ENCODE results near the gene POF1B. TPM values are rescaled to one million over a fixed set of nuclear protein-coding genes. Genes with fewer than 3 reads are reported as not detected.

POF1B gene
- polyA plus RNA-seq, 1 of the 3 experiments (the other 2 are of a cell fraction): not detected

DNA sequence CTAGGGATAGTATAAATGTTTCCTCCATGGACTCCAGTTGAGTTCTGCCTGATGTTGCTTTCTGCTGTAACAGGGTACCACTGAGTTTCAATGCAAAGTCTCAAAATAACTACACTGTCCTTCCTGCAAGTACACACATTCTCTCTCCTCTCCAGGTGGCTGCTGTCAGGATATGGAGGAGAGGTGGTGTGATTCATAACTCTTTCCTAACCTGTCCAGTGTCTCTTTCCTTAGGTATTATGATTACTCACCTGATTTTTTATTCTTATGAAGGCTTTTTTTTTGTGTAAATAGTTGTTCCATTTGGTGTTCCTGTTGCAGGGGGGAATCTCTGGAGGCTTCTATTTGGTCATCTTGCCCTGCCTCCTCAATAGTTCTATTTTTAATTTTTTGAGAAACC is 39.8 kb upstream of the POF1B start (continued):
- no peak for TF ChIP-seq EP300 (IDR thresholded peaks at IDR 0.05; ENCODE audit: borderline replicate concordance in 1 of 2, low read depth in 1 of 2, low read length in 1 of 2)

- Histone ChIP-seq H3K27me3 (ENCODE audit: insufficient read depth) (no peaks in the 10 kb centered on the region), H3K79me2 (ENCODE audit: insufficient read depth) (no peaks in the 10 kb centered on the region), H3K4me2 (no peak overlapping the region), H3K9ac (no peak overlapping the region), H3K4me1 (ENCODE audit: control insufficient read depth in 1 of 2, insufficient read depth in 2 of 2, low read depth in 1 of 2, low read length in 1 of 2) (no peaks in the 10 kb centered on the region), H3K9me2 (no peaks in the 10 kb centered on the region), H3K9me3 (no peaks in the 10 kb centered on the region), H3K4me3 (ENCODE audit: low read depth in 2 of 2, low read length in 1 of 2) (no peak overlapping the region), H2AFZ (ENCODE audit: low read depth) (no peak overlapping the region), H3K27ac (ENCODE audit: low read depth in 2 of 2, low read length in 1 of 2) (no peak overlapping the region), H3K36me3 (replicated peaks in 1 of 2; ENCODE audit: control insufficient read depth in 1 of 2, insufficient read depth in 2 of 2, low read length in 1 of 2) (no peaks in the 10 kb centered on the region), H4K20me1 (ENCODE audit: insufficient read depth) (no peaks in the 10 kb centered on the region), H3F3A (replicated peaks; ENCODE audit: insufficient read depth) (no peaks in the 10 kb centered on the region)
- 28% methylated on average over 2 of the region's 2 CpGs for WGBS (ENCODE audit: low lambda C conversion rate)
- no peak for DNase-seq
- ChIA-PET POLR2A (no interaction called here), CTCF (interaction anchor here (0.7 kb wide), 1 partner anchor 989 kb away, joined by 3 read pairs; no protein-coding TSS in a partner anchor)
- TF ChIP-seq, protein P1, sequence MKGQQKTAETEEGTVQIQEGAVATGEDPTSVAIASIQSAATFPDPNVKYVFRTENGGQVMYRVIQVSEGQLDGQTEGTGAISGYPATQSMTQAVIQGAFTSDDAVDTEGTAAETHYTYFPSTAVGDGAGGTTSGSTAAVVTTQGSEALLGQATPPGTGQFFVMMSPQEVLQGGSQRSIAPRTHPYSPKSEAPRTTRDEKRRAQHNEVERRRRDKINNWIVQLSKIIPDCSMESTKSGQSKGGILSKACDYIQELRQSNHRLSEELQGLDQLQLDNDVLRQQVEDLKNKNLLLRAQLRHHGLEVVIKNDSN (IDR thresholded peaks at IDR 0.05; ENCODE audit: borderline replicate concordance, low read depth): no peak
- TF ChIP-seq, protein P2, sequence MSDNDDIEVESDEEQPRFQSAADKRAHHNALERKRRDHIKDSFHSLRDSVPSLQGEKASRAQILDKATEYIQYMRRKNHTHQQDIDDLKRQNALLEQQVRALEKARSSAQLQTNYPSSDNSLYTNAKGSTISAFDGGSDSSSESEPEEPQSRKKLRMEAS (IDR thresholded peaks at IDR 0.05; ENCODE audit: low read depth): no peak
- TF ChIP-seq RFX5 (IDR thresholded peaks at IDR 0.05; ENCODE audit: low read length) (no peak), JUND (IDR thresholded peaks at IDR 0.05) (no peak), PBX3 (IDR thresholded peaks at IDR 0.05) (no peak), ZBTB33 (IDR thresholded peaks at IDR 0.05; ENCODE audit: borderline replicate concordance, low read depth) (no peak), FOSL2 (IDR thresholded peaks at IDR 0.05; ENCODE audit: borderline replicate concordance, low read depth) (no peak), YY1 (IDR thresholded peaks at IDR 0.05; ENCODE audit: low read depth) (no peak), GATA2 (CRISPR knock-in tag; IDR thresholded peaks at IDR 0.05) (no peak), GABPA (IDR thresholded peaks at IDR 0.05; ENCODE audit: low read depth) (no peak), TEAD4 (IDR thresholded peaks at IDR 0.05; ENCODE audit: borderline replicate concordance, insufficient read depth) (no peak), MXI1 (IDR thresholded peaks at IDR 0.05; ENCODE audit: low read depth, low read length) (no peak), RCOR1 (IDR thresholded peaks at IDR 0.05; ENCODE audit: low read length) (no peak)
- TF ChIP-seq, protein P3, sequence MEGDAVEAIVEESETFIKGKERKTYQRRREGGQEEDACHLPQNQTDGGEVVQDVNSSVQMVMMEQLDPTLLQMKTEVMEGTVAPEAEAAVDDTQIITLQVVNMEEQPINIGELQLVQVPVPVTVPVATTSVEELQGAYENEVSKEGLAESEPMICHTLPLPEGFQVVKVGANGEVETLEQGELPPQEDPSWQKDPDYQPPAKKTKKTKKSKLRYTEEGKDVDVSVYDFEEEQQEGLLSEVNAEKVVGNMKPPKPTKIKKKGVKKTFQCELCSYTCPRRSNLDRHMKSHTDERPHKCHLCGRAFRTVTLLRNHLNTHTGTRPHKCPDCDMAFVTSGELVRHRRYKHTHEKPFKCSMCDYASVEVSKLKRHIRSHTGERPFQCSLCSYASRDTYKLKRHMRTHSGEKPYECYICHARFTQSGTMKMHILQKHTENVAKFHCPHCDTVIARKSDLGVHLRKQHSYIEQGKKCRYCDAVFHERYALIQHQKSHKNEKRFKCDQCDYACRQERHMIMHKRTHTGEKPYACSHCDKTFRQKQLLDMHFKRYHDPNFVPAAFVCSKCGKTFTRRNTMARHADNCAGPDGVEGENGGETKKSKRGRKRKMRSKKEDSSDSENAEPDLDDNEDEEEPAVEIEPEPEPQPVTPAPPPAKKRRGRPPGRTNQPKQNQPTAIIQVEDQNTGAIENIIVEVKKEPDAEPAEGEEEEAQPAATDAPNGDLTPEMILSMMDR (IDR thresholded peaks at IDR 0.05): no peak
- TF ChIP-seq, protein P4, sequence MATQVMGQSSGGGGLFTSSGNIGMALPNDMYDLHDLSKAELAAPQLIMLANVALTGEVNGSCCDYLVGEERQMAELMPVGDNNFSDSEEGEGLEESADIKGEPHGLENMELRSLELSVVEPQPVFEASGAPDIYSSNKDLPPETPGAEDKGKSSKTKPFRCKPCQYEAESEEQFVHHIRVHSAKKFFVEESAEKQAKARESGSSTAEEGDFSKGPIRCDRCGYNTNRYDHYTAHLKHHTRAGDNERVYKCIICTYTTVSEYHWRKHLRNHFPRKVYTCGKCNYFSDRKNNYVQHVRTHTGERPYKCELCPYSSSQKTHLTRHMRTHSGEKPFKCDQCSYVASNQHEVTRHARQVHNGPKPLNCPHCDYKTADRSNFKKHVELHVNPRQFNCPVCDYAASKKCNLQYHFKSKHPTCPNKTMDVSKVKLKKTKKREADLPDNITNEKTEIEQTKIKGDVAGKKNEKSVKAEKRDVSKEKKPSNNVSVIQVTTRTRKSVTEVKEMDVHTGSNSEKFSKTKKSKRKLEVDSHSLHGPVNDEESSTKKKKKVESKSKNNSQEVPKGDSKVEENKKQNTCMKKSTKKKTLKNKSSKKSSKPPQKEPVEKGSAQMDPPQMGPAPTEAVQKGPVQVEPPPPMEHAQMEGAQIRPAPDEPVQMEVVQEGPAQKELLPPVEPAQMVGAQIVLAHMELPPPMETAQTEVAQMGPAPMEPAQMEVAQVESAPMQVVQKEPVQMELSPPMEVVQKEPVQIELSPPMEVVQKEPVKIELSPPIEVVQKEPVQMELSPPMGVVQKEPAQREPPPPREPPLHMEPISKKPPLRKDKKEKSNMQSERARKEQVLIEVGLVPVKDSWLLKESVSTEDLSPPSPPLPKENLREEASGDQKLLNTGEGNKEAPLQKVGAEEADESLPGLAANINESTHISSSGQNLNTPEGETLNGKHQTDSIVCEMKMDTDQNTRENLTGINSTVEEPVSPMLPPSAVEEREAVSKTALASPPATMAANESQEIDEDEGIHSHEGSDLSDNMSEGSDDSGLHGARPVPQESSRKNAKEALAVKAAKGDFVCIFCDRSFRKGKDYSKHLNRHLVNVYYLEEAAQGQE (IDR thresholded peaks at IDR 0.05; ENCODE audit: low read depth, low read length): no peak
- TF ChIP-seq, protein P5, sequence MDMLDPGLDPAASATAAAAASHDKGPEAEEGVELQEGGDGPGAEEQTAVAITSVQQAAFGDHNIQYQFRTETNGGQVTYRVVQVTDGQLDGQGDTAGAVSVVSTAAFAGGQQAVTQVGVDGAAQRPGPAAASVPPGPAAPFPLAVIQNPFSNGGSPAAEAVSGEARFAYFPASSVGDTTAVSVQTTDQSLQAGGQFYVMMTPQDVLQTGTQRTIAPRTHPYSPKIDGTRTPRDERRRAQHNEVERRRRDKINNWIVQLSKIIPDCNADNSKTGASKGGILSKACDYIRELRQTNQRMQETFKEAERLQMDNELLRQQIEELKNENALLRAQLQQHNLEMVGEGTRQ (IDR thresholded peaks at IDR 0.05; ENCODE audit: borderline replicate concordance, low read depth, low read length): no peak
Observed at GRCh38 chrX:85391878-85392238, 12.4 kb upstream of the POF1B start.
